Measurements from ENCODE around the gene CEP85L. TPM values are rescaled to one million over a fixed set of nuclear protein-coding genes. Genes with fewer than 3 reads are reported as not detected.

CEP85L gene
- total RNA-seq, 2 donors from 2014 or later, result 4.5 to 6.8 TPM

- no peak for TF ChIP-seq CTCF (IDR thresholded peaks at IDR 0.05)
- H3K9me3 ChIP-seq, result no peaks in the 10 kb centered on the region
- H3K4me1 ChIP-seq, result peaks cover 0 to 12% of the 10 kb centered on the region in 2 donors
- H3K4me3 ChIP-seq, result no peak overlapping the region
- no peak overlapping the region for H3K27ac ChIP-seq
- H3K27me3 ChIP-seq, result no peaks in the 10 kb centered on the region
- no peak for DNase-seq (ENCODE audit: low spot score)
- no peaks in the 10 kb centered on the region for H3K36me3 ChIP-seq
These were observed 12.1 kb downstream of the CEP85L start for GRCh38 chr6:118639054-118639964.

- peaks cover 0 to 7% of the 10 kb centered on the region in 2 donors for H3K4me1 ChIP-seq
- TF ChIP-seq CTCF (IDR thresholded peaks at IDR 0.05), result no peak
These were observed 13.1 kb downstream of the CEP85L start for GRCh38 chr6:118638288-118638687.

GRCh38 chr6:118635909-118636735 lies 15.3 kb downstream of the CEP85L start:
- Histone ChIP-seq H3K4me1 (peaks cover 0 to 7% of the 10 kb centered on the region in 2 donors), H3K27me3 (no peaks in the 10 kb centered on the region)
- no peak for DNase-seq (ENCODE audit: low spot score)

More at GRCh38 chr6:118638288-118638687, 13.1 kb downstream of the CEP85L start:
- no peak overlapping the region for H3K27ac ChIP-seq
- no peak overlapping the region for H3K4me3 ChIP-seq
- no peaks in the 10 kb centered on the region for H3K36me3 ChIP-seq
- H3K9me3 ChIP-seq, result no peaks in the 10 kb centered on the region
- no peak for DNase-seq (ENCODE audit: low spot score)
- no peaks in the 10 kb centered on the region for H3K27me3 ChIP-seq

GRCh38 chr6:118632359-118632758 lies 19.0 kb downstream of the CEP85L start:
- H3K4me1 ChIP-seq, result no peaks in the 10 kb centered on the region
- H3K9me3 ChIP-seq, result no peaks in the 10 kb centered on the region
- no peaks in the 10 kb centered on the region for H3K36me3 ChIP-seq
- no peak overlapping the region for H3K27ac ChIP-seq
- H3K27me3 ChIP-seq, result no peaks in the 10 kb centered on the region
- TF ChIP-seq CTCF (IDR thresholded peaks at IDR 0.05), result no peak
- no peak overlapping the region for H3K4me3 ChIP-seq
- no peak for DNase-seq (ENCODE audit: low spot score)

More at GRCh38 chr6:118635909-118636735, 15.3 kb downstream of the CEP85L start:
- no peak overlapping the region for H3K27ac ChIP-seq
- no peaks in the 10 kb centered on the region for H3K36me3 ChIP-seq
- H3K4me3 ChIP-seq, result no peak overlapping the region
- TF ChIP-seq CTCF (IDR thresholded peaks at IDR 0.05), result no peak
- H3K9me3 ChIP-seq, result no peaks in the 10 kb centered on the region

GRCh38 chr6:118630923-118631322 lies 20.5 kb downstream of the CEP85L start:
- Histone ChIP-seq H3K27me3 (no peaks in the 10 kb centered on the region), H3K4me1 (no peaks in the 10 kb centered on the region), H3K36me3 (no peaks in the 10 kb centered on the region), H3K27ac (no peak overlapping the region), H3K9me3 (no peaks in the 10 kb centered on the region), H3K4me3 (no peak overlapping the region)
- DNase-seq (ENCODE audit: low spot score), result no peak
- no peak for TF ChIP-seq CTCF (IDR thresholded peaks at IDR 0.05)
